CD4-positive, alpha-beta T cell treated with Interleukin-4 for 4 hours (primary cell): Measurements from ENCODE around the gene POMGNT2.

Source experiments
- DNase-seq: peaks from one replicate; pipeline ENCODE4 v3.0.0-alpha.2; 2020

POMGNT2 gene

DNA sequence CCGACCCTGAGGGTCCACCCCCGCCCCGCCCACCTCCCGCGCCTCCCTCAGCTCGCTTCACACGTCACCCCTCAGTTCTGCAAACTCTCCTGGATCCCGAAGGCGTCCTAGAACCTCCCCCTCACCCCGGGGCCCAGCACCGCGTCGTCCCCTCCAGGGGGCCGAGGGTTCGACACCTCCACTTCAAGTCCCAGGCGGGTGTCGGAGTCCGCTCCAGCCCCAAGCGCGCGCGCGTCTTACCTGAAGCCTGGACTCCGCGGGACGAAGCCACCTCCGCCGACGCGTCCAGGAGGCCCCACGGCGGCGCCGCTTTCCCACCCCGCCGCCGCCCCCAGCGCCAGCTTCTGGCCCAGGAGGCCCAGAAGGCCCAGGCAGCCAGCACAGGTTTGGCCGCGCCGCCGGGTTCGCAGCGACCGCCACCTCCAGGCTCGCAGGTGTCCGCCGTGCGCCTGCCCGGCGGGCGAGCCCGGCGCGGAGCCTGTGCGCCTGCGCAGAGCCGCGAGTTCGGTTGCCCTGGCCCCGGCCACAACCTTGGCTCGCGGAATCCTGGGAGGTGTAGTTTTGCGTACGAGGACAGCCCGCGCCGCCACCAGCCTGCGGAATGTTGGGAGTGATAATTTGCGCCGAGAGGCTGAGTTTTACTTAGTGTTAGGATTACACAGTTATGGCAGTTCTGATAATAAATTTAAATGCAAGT is at the start of gene POMGNT2:
TSS of gene POMGNT2 (minus strand) at position 484 of the 697 bp plus-strand sequence. CDS start 24,648 bp downstream, outside the sequence.
- DNase-seq: peak; percentile 85

DNA sequence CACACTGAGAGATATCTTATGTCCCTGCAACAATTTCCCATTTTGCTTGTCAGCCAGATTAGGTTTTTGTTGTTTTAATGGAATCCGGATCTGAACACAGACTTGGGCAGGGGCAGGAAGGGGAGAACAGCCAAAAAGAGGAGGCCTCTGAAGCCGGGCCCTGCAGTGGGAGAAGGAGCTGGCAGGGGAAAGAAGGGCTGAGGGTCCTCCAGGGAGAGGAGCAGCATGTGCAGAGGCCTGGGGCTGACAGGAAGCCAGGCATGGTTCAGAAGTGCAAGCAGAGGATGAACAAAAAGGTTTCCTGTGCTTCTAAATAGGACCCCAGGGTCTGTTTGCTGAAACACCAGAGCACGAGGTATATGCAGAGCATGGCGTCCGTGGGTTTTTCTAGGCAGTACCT is 49.1 kb upstream of the POMGNT2 start:
- no peak for DNase-seq

DNA sequence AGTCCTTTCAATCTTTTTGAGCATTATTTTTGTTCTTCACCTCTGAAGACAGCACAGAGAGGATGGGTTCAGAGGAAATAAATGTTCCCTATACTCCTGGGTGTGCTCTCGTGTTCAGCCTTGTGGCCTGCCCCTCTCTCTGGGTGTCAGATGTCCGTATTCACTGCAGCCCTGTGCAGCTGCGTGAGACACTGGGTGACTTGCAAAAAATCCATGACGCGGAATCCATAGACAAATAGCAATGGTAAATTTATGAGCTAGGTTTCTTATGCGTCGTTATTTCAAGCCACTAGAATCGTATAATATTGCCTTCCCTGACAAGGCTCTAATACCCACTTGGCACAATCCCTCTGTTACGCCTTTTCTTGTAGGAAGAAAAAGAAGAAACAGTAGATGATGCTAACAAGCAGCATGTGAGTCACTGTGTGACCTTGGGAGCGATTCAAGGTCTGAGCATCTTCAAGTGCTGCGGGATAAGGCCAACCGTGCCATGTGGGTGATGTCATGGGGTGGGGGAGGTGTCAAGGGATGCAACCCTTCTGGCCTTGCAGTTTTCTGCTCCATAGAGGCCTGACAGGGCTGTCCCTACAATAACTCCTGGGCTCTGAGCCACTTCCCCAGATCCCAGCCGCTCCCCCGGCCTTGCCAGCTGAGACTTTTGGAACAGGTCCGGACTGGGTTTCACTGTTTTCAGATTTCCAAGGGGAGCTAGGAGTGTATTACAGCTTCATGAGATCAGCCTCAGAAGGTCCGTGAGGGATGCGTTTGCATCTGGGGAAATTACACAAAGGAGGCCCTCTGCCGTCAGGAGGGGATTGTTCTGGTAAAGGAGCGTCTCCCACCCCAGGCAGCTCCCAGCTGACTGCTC is 47.6 kb upstream of the POMGNT2 start:
- no peak for DNase-seq

GRCh38 chr3:43152649-43153048 is 46.8 kb upstream of the POMGNT2 start:
- DNase-seq: no peak

DNA sequence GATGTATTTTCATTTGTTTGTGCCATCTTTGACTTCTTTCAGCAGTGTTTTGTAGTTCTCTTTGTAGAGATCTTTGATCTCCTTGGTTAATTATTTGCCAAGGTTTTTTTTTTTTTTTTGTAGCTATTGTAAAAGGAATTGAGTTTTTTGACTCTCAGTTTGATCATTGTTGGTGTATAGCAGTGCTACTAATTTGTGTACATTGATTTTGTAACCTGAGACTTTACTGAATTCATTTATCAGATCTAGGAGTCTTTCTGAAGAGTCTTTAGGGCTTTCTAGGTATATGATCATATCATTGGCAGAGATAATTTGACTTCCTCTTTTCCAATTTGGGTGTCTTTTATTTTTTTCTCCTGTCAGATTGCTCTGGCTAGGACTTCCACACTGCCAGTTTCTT is 42.2 kb upstream of the POMGNT2 start:
- no peak for DNase-seq

- no peak for DNase-seq
These were observed 40.7 kb upstream of the POMGNT2 start for GRCh38 chr3:43146599-43146998.

GRCh38 chr3:43144761-43145490 is 39.0 kb upstream of the POMGNT2 start:
- no peak for DNase-seq

- no peak for DNase-seq
These were observed 36.6 kb upstream of the POMGNT2 start for GRCh38 chr3:43142472-43142871.

GRCh38 chr3:43138488-43139231 is 32.8 kb upstream of the POMGNT2 start:
- DNase-seq: no peak

DNA sequence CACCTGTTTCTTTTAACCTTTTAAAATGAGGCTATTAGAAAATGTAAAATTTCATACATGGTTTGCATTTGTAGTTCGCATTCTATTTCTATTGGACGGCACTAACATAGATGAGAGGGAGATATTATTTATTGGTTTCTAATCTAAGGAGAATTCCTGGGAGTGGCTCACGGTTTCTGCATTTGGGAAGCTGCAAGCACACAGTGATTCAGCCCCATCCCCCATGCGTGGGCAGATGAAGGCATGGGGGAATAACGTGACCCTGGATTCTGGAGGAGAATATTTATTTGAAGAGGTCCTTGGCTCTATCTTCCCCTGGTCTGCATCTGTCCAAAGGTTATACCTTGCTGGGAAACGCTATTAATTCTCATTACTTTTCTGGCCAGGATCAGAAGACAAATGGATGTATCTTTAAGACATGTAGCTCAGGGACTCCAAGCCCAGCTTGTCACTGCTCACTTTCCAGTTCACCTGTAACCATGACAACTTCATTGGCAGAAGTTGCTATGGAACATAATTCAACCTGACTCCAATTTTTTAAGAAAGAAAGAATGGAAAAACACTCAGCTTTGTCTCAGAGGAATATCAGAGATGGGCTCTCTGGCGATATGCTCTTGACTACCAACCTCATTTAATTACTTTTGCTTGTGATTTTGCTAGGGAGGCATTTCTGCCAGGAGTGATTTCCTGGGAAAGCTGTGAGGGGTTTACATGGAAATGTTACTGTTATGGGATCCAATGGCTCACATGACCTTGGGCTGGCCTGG is 27.2 kb upstream of the POMGNT2 start:
- DNase-seq: no peak

GRCh38 chr3:43132193-43132592 is 26.3 kb upstream of the POMGNT2 start:
- DNase-seq: no peak

GRCh38 chr3:43128464-43128863 is 22.6 kb upstream of the POMGNT2 start:
- DNase-seq: no peak

DNA sequence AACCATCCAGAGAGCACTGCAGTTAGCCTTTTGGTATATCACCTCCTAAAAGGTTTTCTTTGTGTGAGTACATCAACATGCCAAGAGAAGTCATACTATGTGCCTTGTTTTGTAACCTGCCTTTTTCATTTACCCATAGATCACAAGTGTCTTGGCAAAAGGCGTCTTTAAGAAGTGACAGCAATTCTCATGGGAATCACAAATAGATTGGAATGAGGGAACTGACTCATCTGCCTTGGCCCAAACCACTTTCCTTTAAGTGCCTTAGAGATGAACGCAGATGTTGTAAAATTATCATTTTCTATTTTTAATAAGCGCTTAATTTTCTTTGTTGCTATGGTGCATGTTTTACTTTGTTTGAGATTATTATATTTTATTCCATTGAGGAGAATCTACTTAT is 20.7 kb upstream of the POMGNT2 start:
- DNase-seq: no peak

DNA sequence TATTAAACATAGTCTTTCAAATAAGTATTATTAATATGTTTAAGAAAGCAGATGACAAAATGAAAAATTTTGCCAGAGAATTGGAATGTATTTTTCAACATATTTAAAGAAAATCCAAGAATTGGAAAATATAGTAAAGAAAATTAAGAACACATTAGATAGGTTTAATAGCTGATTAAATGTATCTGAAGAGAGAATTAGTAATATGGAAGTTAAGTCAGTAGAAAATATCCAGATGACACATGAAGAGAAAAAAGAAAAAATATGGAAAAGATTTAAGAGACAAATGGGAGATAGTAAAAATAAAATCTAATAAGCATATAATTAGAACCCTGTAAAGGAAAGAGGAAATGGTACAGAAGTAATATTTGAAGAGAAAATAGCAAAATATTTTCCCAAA is 18.0 kb upstream of the POMGNT2 start:
- no peak for DNase-seq

GRCh38 chr3:43120937-43121336 is 15.1 kb upstream of the POMGNT2 start:
- no peak for DNase-seq

GRCh38 chr3:43117257-43117656 is 11.4 kb upstream of the POMGNT2 start:
- no peak for DNase-seq

DNA sequence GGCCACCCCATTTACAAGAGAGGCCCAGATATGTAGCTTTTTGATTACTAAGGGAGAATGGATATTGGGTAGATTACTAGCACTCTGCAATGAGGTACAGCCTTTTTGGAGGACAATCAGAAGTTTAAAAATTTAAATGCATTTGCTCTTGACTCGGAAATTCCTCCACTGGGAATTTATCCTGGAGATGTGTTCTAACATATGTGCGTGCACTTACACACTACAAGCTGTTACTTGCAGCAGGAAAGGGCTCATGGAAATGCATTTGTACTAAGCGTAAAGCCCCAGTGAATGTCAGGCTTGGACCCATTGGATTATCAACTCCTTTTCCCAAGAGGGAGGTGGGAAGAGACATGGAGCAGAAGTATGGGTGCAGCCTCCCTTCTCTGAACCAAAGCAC is 7.8 kb upstream of the POMGNT2 start:
- no peak for DNase-seq

GRCh38 chr3:43106293-43106628 is 382 bp upstream of the POMGNT2 start:
- no peak for DNase-seq

GRCh38 chr3:43104660-43105595 is 951 bp downstream of the POMGNT2 start:
- DNase-seq: no peak

GRCh38 chr3:43104039-43104438 is 1.8 kb downstream of the POMGNT2 start:
- DNase-seq: no peak
